Activated CD4-positive, CD25-positive, alpha-beta regulatory T cell treated with anti-CD3 and anti-CD28 coated beads, Interleukin-2, amount 50 U/mL, for 72 hours (primary cell): ENCODE measurements around the gene LINGO3.
A peak's percentile ranks its signal among the peaks of the same experiment; 100 is the strongest.
"Not testable (repeated sequence)": the region's sequence is repeated elsewhere in the genome, so short reads cannot be mapped to it uniquely, and the experiment has no call there.

Source experiments
- DNase-seq: peaks from one replicate; pipeline ENCODE4 v3.0.0; 2021

Gene LINGO3

DNA sequence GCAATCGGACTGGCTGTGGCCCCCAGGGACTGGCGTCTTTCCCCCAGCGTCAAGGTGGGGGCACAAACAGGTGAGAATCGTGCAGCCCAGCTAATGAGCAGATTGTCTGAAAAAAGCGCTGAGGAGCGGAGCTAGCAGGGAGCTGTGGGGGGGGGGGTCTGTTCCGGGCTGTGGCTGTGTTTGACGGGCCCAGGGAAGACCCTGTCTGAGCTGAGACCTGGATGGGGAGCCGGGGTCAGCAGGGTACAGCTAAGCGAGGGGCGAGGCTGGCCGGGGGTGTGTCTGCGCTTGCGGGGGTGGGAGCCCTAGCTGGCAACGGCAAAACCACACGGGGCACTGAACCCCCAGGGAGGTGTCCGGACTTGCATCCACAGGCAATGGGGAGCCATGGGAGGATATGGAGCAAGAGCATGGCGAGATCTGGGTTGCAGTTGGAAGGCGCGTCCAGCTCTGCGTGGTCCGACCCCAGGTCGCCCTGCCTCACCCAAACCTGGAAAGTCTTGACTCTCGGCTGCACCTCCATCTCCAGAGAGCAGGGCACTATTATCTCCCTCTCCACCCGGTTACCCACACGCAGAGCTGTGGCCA lies 4.6 kb downstream of the LINGO3 start:
- no peak for DNase-seq

DNA sequence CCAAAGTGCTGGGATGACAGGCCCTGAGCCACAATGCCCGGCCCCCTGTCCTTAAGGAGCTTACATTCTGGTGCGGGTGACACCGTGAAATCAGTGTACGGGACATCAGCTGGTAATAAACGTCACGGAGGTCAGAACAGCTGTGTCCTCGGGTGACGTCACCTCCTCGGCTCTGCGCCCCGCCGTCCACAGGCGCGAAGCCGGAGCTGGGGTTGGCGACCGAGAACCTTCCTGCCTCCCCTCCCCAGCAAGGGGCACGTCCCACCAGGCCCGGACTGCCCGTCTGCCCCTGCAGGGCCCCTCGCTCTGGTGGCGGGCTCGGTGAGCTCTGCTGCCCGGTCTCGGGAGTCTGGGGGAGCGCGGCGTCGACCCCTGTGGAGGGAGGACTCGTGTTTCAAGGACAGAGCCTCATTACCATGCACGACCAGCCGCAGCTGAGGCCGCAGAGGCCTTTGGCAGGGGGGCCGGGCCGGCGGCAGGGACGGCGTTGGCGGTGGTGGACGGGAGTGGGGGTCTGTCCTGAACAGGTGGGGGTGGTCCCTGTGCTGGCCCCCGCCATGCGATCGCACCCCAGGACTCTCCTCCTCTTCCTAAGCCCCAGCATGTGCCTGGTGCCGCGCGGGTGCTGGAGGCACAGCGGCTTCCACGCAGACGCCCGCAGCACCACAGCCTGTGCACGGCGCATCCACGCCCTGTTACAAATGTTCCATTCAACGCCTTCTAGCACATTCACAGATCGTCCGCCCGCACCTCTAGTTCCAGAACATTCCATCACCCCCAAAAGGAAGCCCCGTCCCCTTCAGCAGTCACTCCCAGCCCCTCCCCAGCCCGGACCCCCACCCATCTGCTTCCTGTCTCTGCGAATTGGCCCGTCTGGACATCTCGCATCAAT lies 5.4 kb downstream of the LINGO3 start:
- DNase-seq: no peak

DNA sequence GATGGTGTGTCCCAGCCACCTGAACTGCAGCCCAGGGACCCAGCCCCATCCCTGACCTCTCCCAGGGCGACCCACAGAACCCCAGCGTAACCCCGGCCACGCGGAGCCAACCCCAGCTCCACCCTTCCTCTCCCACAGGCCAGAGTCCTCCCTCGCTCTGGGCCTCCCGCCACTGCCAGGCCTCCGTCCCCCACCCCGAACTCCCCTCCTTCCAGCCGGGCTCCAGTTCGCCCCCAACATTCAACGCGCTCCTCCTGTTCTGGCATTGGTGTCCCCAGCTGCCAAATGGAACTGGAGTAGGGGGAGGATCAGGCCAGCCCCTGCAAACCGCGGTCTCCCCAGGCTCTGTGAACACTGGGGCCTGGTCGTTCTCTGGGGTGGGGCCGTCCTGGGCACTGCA lies 7.4 kb downstream of the LINGO3 start:
- no peak for DNase-seq

DNA sequence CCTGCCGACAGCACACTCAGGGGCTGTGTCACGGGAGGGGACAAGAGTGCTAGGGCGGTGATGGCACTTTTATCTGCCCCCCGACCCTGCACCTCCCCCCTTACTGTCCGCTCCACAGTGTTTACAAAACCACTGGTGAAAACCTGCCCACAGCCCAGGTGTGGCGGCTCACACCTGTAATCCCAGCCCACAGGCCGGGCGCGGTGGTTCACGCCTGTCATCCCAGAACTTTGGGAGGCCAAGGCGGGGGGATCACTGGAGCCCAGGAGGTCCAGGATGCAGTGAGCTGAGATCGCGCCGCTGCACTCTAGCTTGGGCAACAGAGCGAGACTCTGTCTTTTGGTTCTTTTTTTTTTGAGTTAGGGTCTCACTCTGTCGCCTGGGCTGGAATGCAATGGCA lies 11.8 kb downstream of the LINGO3 start:
- no peak for DNase-seq

DNA sequence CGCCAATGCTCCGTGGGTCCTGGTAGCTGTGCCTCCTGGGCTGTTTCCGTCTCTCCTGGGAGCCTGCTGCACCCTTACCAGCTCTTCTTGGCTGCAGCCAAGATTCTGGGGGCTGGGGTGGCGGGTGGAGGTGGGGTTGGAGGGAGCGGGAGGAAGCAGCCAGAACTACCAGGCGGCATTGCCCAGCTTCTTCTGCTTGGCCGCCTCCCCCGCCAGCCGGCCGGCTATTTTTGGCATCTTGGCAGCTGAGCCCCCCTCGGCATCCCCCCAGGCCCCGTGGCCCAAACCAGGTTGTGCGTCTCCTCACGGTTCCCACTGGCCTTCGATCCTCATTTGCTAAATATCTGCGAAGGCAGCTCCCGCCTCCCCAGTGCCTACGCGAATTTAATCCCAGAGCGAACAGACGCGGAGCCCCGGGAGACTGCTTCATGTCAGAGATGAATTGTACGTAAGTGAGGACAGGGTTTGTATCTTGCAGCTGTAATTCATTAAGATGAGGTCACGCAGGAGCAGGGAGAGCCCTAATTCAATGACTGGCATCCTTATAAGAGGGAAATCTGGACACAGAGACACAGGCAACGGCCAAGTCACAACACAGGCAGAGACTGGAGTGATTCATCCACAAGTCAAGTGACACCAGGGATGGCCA lies 13.1 kb downstream of the LINGO3 start:
- no peak for DNase-seq

DNA sequence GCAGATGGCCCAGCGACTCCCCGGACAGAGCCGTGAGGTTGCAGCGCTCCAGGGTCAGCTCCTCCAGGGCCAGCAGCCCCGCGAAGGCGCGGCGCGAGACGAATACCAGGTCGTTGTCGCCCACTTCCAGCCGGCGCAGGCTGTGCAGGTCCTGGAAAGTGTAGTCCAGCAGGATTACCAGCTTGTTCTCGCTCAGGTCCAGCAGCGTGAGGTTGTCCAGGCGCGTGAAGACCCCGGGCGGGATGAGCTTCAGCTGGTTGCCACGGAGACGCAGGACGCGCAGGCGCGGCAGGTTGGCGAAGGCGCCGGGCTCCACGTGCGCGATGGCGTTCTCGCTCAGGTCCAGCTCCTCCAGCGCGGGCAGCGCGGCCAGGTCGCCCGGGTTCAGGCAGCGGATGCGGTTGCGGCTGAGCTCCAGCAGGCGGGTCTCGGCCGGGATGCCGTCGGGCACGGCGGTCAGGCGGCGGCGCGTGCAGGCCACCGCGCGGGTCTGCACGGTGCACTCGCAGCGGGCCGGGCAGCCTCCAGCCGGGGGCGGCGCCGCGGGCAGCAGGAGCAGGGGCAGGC lies 16.7 kb downstream of the LINGO3 start:
- no peak for DNase-seq

DNA sequence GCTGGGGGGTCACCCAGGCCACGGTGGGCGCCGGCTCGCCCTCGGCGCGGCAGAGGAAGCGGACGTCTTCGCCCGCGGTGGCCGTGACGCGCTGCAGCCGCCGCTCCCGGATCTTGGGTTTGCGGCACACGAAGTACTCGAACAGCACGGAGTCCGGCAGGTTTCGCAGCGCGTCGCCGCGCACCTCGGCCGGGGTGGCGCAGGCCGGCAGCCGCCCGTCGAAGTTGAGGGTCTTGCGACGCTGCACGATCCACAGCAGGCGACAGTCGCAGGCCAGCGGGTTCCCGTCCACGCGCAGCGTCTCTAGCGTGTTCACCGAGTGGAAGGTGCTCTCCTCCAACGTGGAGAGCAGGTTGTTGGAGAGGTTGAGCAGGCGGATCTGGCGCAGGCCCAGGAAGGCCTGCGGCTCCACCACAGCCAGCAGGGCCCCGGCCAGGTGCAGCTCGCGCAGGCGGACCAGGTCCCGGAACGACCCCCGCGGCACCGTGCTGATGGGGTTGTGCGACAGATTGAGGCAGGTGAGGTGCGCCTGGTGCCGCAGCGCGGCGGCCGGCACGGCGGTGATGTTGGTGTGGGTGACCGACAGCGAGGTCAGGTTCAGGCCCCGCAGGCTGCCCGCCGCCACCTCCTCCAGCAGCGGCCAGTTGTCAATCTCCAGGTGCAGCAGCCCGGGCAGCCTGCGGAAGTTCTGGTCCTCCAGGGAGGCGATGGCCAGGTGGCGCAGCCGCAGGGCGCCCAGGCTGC lies 17.3 kb downstream of the LINGO3 start:
- DNase-seq: peak; percentile 57

DNA sequence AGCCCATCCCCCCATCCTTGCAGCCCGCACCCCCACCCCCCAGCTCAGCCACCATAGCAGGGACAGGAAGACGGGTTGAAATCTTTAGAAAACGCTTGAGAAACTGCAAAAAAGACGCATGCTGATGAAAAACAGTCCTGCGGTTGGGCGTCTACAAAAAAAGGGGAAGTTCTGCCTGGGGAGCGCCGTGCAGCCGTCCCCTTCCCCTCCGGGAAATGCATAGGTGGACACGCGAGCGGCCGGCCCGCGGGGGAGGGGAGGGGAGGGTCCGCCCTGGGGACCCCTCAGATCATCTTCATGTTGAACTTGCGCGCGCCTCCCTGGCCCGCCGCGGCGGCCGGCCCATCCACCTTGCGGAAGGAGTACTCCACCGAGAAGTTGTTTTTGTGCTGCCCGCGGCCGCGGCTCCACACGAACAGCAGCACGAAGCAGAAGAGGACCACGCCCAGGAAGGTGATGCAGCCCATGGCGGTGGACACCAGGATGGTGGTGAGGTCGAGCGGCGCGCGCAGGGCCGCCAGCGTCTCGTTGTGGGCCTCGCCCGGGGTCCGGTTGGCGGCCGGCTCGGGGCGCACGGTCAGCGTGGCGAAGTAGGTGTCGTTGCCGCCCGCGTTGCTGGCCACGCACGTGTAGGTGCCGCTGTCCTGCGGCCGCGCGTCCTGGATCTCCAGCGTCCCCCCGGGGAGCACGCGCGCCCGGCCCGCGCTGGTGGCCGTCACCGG lies 18.1 kb downstream of the LINGO3 start:
- peak; percentile 67 for DNase-seq

DNA sequence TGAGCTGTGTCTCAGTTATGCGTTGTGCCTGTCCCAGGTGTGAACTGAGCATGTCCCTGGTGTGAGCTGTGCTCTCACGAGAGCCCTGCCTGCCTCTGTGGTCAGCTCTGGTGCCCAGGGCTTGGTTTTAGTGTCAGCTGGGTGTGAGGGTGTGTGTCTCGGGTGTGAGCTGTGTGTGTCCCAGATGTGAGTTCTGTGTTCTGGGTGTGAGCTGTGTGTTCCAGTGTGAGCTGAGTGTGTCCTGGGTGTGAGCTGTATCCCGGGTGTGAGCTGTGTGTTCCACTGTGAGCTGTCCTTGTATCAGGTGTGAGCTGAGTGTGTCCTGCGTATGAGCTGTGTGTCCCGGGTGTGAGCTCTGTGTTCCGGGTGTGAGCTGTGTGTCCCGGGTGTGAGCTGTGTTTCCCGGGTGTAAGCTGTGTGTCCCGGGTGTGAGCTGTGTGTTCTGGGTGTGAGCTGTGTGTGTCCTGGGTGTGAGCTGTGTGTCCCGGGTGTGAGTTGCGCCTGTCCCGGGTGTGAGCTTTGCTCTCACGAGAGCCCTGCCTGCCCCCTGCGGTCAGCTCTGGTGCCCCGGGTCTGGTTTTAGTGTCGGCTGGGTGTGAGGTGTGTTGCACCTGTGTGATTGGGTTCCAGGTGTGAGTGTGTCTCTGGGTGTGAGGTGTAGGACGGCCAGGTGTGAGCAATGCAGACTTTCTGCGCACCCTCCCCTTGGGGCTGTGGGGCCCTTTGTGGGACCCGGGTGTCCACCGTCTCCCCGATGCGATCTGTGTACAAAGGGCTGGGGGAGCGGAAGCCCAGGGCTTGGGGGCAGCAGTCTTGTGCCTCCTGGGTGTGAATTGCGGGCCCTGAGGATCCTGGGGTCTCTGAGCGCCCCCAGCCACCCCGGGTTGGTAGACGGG lies 18.9 kb downstream of the LINGO3 start:
- no peak for DNase-seq

DNA sequence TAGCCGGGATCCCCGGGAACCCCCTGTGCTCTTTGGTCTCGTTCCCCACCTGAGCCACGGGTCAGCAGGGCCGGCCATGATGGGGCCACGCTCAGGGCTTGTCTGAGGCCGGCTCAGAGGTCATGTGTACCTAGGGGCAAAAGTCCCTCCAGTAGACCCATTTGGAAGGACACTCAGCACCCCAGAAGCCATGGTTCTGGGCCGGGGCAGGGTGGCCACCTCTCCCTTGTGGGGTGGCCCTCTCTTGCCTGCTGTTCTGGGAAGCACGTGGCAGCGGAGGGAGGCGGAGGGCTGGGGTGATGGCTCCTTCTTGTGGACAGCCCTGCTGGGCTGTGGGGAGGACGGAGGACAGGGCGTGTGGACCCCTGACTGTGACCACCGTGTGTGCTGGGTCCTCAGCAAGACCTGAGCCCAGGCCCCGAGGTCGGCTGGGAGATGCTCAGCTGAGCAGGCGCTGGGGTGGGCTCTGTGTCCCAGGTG lies 19.6 kb downstream of the LINGO3 start:
- no peak for DNase-seq

DNA sequence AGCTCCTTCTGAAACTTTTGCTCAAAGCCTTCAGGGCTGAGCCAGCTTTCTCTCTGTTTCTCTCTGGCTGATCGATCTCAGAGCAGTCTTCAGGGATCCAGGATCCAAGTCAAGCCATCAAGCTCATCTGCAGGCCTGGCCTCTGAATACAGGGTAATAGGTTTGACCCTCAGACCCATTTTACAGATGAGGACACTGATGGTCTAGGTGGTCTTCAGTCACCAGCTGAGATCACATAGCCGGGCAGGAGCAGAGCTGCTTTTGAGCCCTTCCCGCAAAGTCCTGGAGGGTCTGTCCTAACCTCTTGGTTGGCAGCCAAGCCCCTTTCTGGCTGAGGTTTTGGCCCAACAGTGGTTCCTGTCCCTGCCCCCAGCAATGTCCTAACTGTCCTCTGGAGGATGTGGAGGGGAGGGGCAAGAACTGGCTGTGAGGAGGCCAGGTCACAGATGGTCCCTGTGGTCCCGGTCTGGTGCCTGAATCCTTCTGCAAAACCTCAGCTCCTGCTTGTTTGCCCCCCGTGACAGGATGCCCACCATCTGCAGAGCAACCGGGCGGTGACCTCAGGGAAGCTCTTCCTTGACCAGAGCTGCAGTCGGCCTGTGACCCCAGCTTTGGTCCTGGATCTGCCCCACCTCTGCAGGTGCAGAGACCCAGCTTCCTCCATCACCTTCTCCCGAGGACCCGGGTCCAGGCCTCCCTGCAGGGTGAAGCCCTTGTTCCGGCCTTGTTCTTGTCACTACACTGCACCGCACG lies 20.2 kb downstream of the LINGO3 start:
- DNase-seq: no peak

DNA sequence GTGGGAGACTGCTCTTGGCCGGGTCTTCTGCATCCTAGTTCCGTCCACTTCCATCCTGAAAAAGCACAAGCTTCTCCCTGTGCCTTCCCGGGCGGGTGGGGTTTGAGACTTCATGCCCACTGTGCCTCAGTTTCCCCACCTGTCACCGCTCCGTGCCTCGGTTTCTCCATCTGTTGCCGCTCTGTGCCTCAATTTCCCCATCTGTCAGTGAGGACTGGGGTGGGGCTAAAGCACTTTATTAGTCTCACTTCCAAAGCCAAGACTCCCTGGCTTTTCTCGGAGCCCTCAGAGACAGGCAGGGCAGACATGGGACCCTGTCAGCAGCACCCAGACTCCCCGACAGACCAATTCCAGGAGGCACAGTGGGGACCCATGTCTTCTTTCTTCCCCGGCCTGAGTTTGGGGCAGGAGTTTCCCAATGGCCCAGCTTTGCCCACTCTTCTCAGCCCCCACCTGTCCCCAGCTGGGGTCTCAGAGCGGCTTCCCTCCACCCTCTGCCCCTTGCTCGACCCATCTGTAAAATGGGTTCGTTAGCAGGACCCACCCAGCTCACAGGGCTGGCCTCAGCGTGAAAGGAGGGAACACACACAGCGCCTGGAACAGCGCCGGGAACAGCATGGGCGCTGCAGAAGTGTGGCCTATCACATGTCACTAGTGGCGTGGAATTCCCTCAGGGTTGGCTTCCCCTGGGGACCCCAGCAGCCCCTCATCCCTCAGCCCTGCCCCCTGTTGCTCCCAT lies 21.4 kb downstream of the LINGO3 start:
- DNase-seq: no peak

DNA sequence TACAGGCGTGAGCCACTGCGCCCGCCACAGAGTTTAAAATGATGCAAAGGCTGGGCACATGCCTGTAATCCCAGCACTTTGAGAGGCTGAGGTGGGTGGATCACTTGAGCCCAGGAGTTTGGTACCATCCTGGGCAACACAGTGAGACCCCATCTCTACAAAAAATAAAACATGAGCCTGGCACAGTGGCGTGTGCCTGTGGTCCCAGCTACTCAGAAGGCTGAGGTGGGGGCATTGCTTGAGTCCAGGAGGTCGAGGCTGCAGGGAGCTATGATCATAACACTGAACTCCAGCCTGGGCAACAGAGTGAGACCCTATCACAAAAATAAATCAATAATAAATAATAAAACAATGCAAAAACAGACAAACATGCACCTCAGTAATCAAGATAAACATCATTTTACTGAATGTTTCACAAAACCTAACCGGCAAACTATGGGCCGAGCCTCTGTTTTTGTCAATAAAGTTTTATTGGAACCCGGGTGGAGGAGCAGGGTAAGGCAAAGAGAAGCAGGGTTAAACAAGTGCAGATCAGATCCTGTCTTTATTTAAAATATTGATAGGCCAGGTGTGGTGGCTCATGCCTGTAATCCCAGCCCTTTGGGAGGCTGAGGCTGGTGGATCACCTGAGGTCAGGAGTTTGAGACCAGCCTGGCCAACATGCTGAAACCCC lies 24.0 kb downstream of the LINGO3 start:
- DNase-seq: no peak

DNA sequence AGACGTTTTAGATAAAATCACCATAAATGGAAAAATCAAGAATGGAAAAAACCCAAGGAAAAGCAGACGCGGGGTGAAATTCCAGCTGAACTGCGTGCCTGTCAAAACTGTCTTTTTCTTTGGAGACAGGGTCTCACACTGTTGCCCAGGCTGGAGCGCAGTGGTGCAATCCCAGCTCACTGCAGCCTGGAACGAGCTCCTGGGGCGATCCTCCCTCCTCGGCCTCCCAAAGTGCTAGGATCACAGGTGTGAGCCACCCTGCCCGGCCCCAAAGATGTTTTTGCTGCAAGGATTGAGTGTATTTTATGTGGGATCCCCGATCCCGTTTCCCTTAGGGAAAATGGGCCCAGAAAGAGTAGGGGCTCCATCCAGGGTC lies 25.1 kb downstream of the LINGO3 start:
- no peak for DNase-seq

DNA sequence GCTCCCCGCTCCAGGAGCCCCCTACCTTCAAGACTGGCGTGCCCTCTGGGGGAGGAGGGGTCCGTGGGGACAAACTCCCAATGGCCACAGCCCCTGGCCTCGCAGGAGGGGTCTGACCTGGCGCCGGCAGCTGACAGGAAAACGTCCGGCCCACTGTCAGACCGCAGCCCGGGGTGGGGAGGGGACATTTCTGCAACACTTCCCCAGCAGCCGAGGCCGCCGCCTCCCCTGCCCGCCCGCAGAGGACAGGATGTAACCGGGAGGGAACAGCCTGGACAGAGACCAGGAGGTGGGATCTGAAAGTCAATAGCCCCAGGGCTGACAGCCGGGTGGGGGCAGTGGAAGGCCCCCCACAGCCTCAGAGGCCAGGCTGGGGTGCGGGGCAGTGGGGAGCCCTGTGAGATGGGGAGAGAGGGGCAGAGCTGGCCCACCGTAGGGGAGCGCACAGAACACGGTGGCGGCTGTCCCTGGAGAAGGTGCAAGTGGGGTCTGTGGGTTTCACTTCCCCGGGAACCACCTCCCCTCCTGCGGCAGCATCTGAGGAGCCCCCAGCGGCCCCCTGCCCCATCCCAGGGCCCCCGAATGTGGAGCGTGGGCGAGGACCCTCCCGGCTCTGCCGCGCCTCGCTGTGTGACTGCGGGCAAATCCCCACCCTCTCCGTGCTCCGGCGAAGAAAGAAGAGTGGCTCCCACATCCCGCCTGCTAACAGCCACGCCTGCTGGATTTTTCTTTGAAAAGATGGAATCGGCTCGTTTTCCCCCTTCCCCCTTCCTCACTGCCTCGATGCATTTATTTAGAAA lies 25.7 kb downstream of the LINGO3 start, which contains the start of gene PEAK3:
TSS of gene PEAK3 (minus strand) at position 114 of the 800 bp plus-strand sequence. CDS start 1,244 bp downstream, outside the sequence.
- DNase-seq: no peak

DNA sequence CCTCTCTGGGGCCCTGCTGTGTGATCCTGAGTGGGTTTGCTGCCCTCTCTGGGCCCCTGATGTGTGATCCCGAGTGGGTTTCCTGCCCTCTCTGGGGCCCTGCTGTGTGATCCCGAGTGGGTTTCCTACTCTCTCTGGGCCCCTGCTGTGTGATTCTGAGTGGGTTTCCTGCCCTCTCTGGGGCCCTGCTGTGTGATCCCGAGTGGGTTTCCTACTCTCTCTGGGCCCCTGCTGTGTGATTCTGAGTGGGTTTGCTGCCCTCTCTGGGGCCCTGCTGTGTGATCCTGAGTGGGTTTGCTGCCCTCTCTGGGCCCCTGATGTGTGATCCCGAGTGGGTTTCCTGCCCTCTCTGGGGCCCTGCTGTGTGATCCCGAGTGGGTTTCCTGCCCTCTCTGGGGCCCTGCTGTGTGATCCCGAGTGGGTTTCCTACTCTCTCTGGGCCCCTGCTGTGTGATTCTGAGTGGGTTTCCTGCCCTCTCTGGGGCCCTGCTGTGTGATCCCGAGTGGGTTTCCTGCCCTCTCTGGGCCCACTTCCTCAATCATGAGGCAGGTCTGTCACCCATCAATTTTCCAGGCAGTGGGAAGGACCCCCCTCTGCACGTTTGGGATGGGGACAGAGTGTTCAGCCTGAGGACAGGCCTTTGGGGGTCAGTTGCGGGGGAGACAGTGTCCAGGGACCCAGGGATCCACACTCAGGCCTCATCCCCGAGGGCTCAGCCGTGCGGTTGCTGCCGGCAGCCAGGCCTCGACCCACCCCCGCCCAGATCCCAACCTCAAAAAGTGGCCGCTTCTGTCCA lies 26.5 kb downstream of the LINGO3 start:
- DNase-seq: not testable (repeated sequence)

DNA sequence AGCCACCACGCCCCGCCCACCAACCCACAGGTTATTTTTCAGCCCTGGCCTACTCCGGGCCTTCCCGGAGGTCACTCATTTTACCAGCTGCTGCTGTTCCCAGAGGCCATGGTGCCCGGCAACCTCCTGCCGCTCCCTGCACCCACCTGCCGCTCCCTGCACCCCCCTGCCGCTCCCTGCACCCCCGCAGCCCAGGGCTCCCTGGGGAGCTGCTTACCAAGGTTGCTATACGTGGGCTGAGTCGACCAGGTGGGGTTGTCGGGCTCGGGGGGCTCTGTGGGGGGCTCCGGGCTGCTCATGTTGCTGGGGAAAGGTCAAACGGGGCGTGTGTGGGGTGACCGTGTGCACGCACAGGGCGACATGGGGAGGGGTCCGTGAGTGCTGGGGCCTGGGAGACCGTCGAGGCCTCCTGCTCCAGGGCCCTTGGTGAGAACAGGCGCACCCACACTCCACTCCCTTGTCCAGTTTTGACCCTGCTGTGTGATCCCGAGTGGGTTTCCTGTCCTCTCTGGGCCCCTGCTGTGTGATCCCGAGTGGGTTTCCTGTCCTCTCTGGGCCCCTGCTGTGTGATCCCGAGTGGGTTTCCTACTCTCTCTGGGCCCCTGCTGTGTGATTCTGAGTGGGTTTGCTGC lies 27.2 kb downstream of the LINGO3 start:
- no peak for DNase-seq
